Neural crest cell (in vitro differentiated cells): ENCODE results near the gene RAMP2. TPM values are rescaled to one million over a fixed set of nuclear protein-coding genes. Genes with fewer than 3 reads are reported as not detected.

Experiments
- DNase-seq: peaks from one replicate; pipeline ENCODE4 v3.0.0; 2021; ENCODE audit warnings: low read depth, mixed read lengths, low spot score
- H3K27ac Mint-ChIP-seq: one replicate; pipeline ENCODE4 v1.8.0; 2021; ENCODE audit warnings: mild to moderate bottlenecking, mixed read lengths; ENCODE audit not compliant: unreplicated experiment
- H3K27me3 Mint-ChIP-seq: 2 replicates; pipeline ENCODE4 v1.8.0; 2021; ENCODE audit warnings: low read depth, mild to moderate bottlenecking, mixed read lengths
- H3K36me3 Mint-ChIP-seq: 2 replicates; pipeline ENCODE4 v1.8.0; 2021; ENCODE audit warnings: low read depth, mild to moderate bottlenecking, mixed read lengths
- H3K4me1 Mint-ChIP-seq: 2 replicates; pipeline ENCODE4 v1.8.0; 2021; ENCODE audit warnings: mixed read lengths
- H3K4me3 Mint-ChIP-seq: one replicate; pipeline ENCODE4 v1.8.0; 2021; ENCODE audit warnings: mild to moderate bottlenecking, mixed read lengths
- H3K9me3 Mint-ChIP-seq: 2 replicates; pipeline ENCODE4 v1.8.0; 2021; ENCODE audit warnings: mixed read lengths
- CTCF ChIP-seq: fragments of 200-600 bp; sonication (generic); conservative IDR thresholded peaks from 2 replicates; pipeline ENCODE4 v1.5.0; 2021; ENCODE audit warnings: antibody characterized with exemption, mild to moderate bottlenecking
- total RNA-seq: library from RNA; stranded (reverse); gene quantifications from 2 replicates; pipeline ENCODE4 v1.2.1, GENCODE V29; 2021

Gene RAMP2
- total RNA-seq, 1 donor from 2014 or later: 7.9 TPM

GRCh38 chr17:42804918-42805367 is 43.9 kb downstream of the RAMP2 start:
- Mint-ChIP-seq H3K27ac (no peak overlapping the region), H3K4me3 (no peak overlapping the region), H3K4me1 (no peaks in the 10 kb centered on the region), H3K27me3 (peaks cover 21% of the 10 kb centered on the region), H3K9me3 (no peaks in the 10 kb centered on the region), H3K36me3 (peaks cover 3% of the 10 kb centered on the region)
- TF ChIP-seq CTCF: no peak
- DNase-seq: no peak

DNA sequence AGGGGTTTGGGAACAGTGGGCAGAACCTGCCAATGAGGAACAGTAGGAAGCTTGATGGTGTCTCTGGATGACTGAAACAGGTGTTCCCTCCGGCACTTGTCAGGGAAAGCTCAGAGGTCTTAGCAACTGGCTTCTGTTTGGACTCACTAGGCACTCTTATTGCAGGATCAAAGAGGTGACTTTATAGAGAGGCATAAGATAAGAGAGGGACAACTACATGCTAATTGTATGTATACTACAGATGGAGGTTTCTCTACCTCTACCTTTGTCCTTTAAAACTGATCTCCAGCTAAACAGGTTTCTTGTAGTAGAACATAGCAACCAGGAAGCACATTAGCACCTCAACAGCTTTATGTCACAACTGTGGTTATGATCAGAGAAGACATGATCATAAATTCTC is 45.2 kb downstream of the RAMP2 start:
- Mint-ChIP-seq H3K36me3 (peaks cover 3% of the 10 kb centered on the region), H3K27me3 (peaks cover 12% of the 10 kb centered on the region), H3K4me1 (no peaks in the 10 kb centered on the region), H3K4me3 (no peak overlapping the region), H3K9me3 (no peaks in the 10 kb centered on the region), H3K27ac (no peak overlapping the region)
- DNase-seq: no peak
- TF ChIP-seq CTCF: no peak

- Mint-ChIP-seq H3K27me3 (peaks cover under 1% of the 10 kb centered on the region), H3K4me1 (no peaks in the 10 kb centered on the region), H3K27ac (no peak overlapping the region), H3K4me3 (no peak overlapping the region), H3K36me3 (peaks cover 6% of the 10 kb centered on the region), H3K9me3 (no peaks in the 10 kb centered on the region)
- no peak for TF ChIP-seq CTCF
- DNase-seq: no peak
Observed at GRCh38 chr17:42809250-42809649, 48.2 kb downstream of the RAMP2 start.

Other genes with a start within 250 kb of the RAMP2 start
- 20.5 and 21.2 TPM in 2 replicates for gene NAGLU, start 225.0 kb upstream of the RAMP2 start, total RNA-seq
- 1.2 and 1.9 TPM in 2 replicates for gene HSD17B1, start 208.3 kb upstream of the RAMP2 start, total RNA-seq
- 58.3 and 59.6 TPM in 2 replicates for gene COASY, start 199.1 kb upstream of the RAMP2 start, total RNA-seq
- gene MLX, start 194.1 kb upstream of the RAMP2 start, total RNA-seq: 38.6 and 41.1 TPM in 2 replicates
- gene PSMC3IP, start 183.5 kb upstream of the RAMP2 start, total RNA-seq: 44.6 and 47.8 TPM in 2 replicates
- gene RETREG3, start 151.9 kb upstream of the RAMP2 start, total RNA-seq: 44.2 and 48.7 TPM in 2 replicates
- gene TUBG1, start 151.5 kb upstream of the RAMP2 start, total RNA-seq: 101 and 102 TPM in 2 replicates
- gene TUBG2, start 101.9 kb upstream of the RAMP2 start, total RNA-seq: 18.7 and 20.7 TPM in 2 replicates
- gene PLEKHH3, start 84.2 kb upstream of the RAMP2 start, total RNA-seq: 16.4 and 20.8 TPM in 2 replicates
- gene CCR10, start 79.4 kb upstream of the RAMP2 start, total RNA-seq: 0.68 TPM in 2 replicates
- gene CNTNAP1, start 78.7 kb upstream of the RAMP2 start, total RNA-seq: 17.0 and 19.4 TPM in 2 replicates
- 28.9 and 30.4 TPM in 2 replicates for gene EZH1, start 16.2 kb upstream of the RAMP2 start, total RNA-seq
- 83.7 and 88.7 TPM in 2 replicates for gene VPS25, start 12.2 kb downstream of the RAMP2 start, total RNA-seq
- 0.58 and 0.73 TPM in 2 replicates for gene WNK4, start 19.4 kb downstream of the RAMP2 start, total RNA-seq
- 85.3 and 92.7 TPM in 2 replicates for gene COA3, start 37.5 kb downstream of the RAMP2 start, total RNA-seq
- not detected in 2 replicates for gene CNTD1, start 37.6 kb downstream of the RAMP2 start, total RNA-seq
- 48.7 and 49.5 TPM in 2 replicates for gene BECN1, start 63.1 kb downstream of the RAMP2 start, total RNA-seq
- gene PSME3, start 72.2 kb downstream of the RAMP2 start, total RNA-seq: 172 and 175 TPM in 2 replicates
- gene AOC2, start 83.4 kb downstream of the RAMP2 start, total RNA-seq: 3.0 and 3.2 TPM in 2 replicates
- 0.91 and 1.1 TPM in 2 replicates for gene AOC3, start 90.0 kb downstream of the RAMP2 start, total RNA-seq
- gene G6PC1, start 139.6 kb downstream of the RAMP2 start, total RNA-seq: not detected in 2 replicates
- gene AARSD1, start 203.2 kb downstream of the RAMP2 start, total RNA-seq: 61.6 and 65.6 TPM in 2 replicates
- gene PTGES3L, start 218.9 kb downstream of the RAMP2 start, total RNA-seq: 3.4 and 3.5 TPM in 2 replicates
- gene RUNDC1, start 219.3 kb downstream of the RAMP2 start, total RNA-seq: 15.9 and 16.5 TPM in 2 replicates
- 1,045 and 1,183 TPM in 2 replicates for gene RPL27, start 237.2 kb downstream of the RAMP2 start, total RNA-seq
- 0.91 and 1.3 TPM in 2 replicates for gene IFI35, start 245.6 kb downstream of the RAMP2 start, total RNA-seq